HEK293T (cell line): Measurements from ENCODE around the gene SMIM13.

Source experiments
- BHLHE40 ChIP-seq: fragments of 450-650 bp; IDR thresholded peaks from 2 replicates; pipeline ENCODE4 v1.6.1; 2016; ENCODE audit warnings: mild to moderate bottlenecking, moderate library complexity, borderline replicate concordance
- CTBP1 ChIP-seq: fragments of 450-650 bp; IDR thresholded peaks from 2 replicates; pipeline ENCODE4 v1.6.1; 2016; ENCODE audit warnings: borderline replicate concordance
- ELF4 ChIP-seq: fragments of 450-650 bp; IDR thresholded peaks from 2 replicates; pipeline ENCODE4 v1.6.1; 2017; ENCODE audit warnings: antibody characterized with exemption
- FOXA1 ChIP-seq: fragments of 450-650 bp; IDR thresholded peaks from 2 replicates; pipeline ENCODE4 v1.6.1; 2016; ENCODE audit warnings: mild to moderate bottlenecking
- FOXK2 ChIP-seq: fragments of 450-650 bp; IDR thresholded peaks from 2 replicates; pipeline ENCODE4 v1.6.1; 2016; ENCODE audit warnings: mild to moderate bottlenecking
- HDGF ChIP-seq: fragments of 450-650 bp; IDR thresholded peaks from 2 replicates; pipeline ENCODE4 v1.6.1; 2017; ENCODE audit warnings: antibody characterized with exemption, borderline replicate concordance
- L3MBTL2 ChIP-seq: fragments of 450-650 bp; conservative IDR thresholded peaks from 2 replicates; pipeline ENCODE4 v1.6.1; 2016; ENCODE audit warnings: mild to moderate bottlenecking
- SP1 ChIP-seq: fragments of 450-650 bp; IDR thresholded peaks from 2 replicates; pipeline ENCODE4 v1.6.1; 2017
- ZNF384 ChIP-seq: fragments of 450-650 bp; IDR thresholded peaks from 2 replicates; pipeline ENCODE4 v1.6.1; 2016
- TF ChIP-seq, protein P1 (sequence below): fragments of 450-650 bp; IDR thresholded peaks from 2 replicates; pipeline ENCODE4 v1.6.1; 2016

DNA sequence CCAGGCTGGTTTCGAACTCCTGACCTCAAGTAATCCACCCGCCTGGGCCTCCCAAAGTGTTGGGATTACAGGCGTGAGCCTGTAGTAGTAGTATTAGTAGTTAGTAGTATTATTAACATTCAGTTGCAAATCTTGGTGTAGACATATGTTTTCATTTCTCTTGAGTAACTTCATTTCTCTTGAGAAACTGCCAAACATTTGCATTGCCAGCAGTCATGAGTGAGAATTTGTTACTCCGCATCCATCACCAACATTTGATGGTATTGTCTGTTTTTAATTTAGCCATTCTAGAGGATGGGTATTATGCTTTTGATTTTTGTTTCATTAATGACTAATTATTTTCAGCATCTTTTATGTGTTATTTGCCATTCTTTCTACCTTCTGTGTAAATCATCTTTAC lies 19.4 kb downstream of the SMIM13 start:
- TF ChIP-seq CTBP1 (no peak), BHLHE40 (no peak), SP1 (no peak), HDGF (no peak), L3MBTL2 (no peak), FOXK2 (no peak), ZNF384 (no peak), FOXA1 (no peak), ELF4 (no peak)
- TF ChIP-seq, protein P1, sequence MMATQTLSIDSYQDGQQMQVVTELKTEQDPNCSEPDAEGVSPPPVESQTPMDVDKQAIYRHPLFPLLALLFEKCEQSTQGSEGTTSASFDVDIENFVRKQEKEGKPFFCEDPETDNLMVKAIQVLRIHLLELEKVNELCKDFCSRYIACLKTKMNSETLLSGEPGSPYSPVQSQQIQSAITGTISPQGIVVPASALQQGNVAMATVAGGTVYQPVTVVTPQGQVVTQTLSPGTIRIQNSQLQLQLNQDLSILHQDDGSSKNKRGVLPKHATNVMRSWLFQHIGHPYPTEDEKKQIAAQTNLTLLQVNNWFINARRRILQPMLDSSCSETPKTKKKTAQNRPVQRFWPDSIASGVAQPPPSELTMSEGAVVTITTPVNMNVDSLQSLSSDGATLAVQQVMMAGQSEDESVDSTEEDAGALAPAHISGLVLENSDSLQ, result no peak
